RWPE1 (cell line): ENCODE data around the gene PARP1.

ENCODE experiments used
- CTCF ChIA-PET: fragments of 350-600 bp; sonication (Branson Sonifier 250); formaldehyde crosslinking; extraction: SDS; loops from one replicate; lab custom pipeline; 2021; lab: Yijun Ruan, JAX
- POLR2A ChIA-PET: fragments of 400-600 bp; formaldehyde crosslinking; extraction: SDS; loops from one replicate; lab custom pipeline; 2020; ENCODE audit warnings: antibody characterized with exemption; ENCODE audit not compliant: low non-redundant PET; lab: Yijun Ruan, JAX
- DNase-seq: peaks from one replicate; pipeline ENCODE4 v3.0.0; 2012; ENCODE audit warnings: low spot score
- H3K27ac ChIP-seq: fragments of 450-650 bp; 2 replicates; pipeline ENCODE4 v1.5.1; 2017
- CTCF ChIP-seq: fragments of 450-650 bp; conservative IDR thresholded peaks from 2 replicates; pipeline ENCODE4 v1.5.1; 2017; ENCODE audit warnings: low read depth, mild to moderate bottlenecking

The PARP1 gene

GRCh38 chr1:226329237-226329636 is 78.7 kb downstream of the PARP1 start:
- TF ChIP-seq CTCF, result no peak
- CTCF ChIA-PET, result interaction anchor here (0.6 kb wide), 1 partner anchor 689 kb away, joined by 3 read pairs; no protein-coding TSS in a partner anchor
- H3K27ac ChIP-seq, result no peak overlapping the region
- POLR2A ChIA-PET, result no interaction called here
- no peak for DNase-seq

- TF ChIP-seq CTCF, result no peak
- POLR2A ChIA-PET, result no interaction called here
- H3K27ac ChIP-seq, result no peak overlapping the region
- no peak for DNase-seq
- CTCF ChIA-PET, result interaction anchor here (0.5 to 0.6 kb wide), 2 partner anchors 9 to 187 kb away, joined by 3 to 5 read pairs; no protein-coding TSS in a partner anchor
These were observed 80.1 kb downstream of the PARP1 start for GRCh38 chr1:226327761-226328162.

- H3K27ac ChIP-seq, result peak overlapping the region; percentile 26; the same call in 1 of the 2 replicates
- DNase-seq, result peak; percentile 79
- ChIA-PET CTCF (no interaction called here), POLR2A (interaction anchor here (1.0 kb wide), 1 partner anchor 16 kb away, joined by 4 read pairs; the partner anchor contains the start of gene LIN9)
- TF ChIP-seq CTCF, result no peak
These were observed 82.7 kb downstream of the PARP1 start for GRCh38 chr1:226325178-226325577.

GRCh38 chr1:226324479-226324878 is 83.4 kb downstream of the PARP1 start:
- ChIA-PET CTCF (no interaction called here), POLR2A (no interaction called here)
- TF ChIP-seq CTCF, result no peak
- H3K27ac ChIP-seq, result no peak overlapping the region
- no peak for DNase-seq

GRCh38 chr1:226322986-226323385 is 84.9 kb downstream of the PARP1 start:
- H3K27ac ChIP-seq, result no peak overlapping the region
- peak; percentile 34 for DNase-seq
- TF ChIP-seq CTCF, result no peak
- POLR2A ChIA-PET, result interaction anchor here (1.2 kb wide), 1 partner anchor 14 kb away, joined by 5 read pairs; the partner anchor contains the start of gene LIN9
- CTCF ChIA-PET, result interaction anchor here (0.6 to 0.7 kb wide), 3 partner anchors 10 to 48 kb away, joined by 3 to 6 read pairs (median 3); no protein-coding TSS in a partner anchor

- ChIA-PET POLR2A (interaction anchor here (0.6 kb wide), 1 partner anchor 449 kb away, joined by 5 read pairs; no protein-coding TSS in a partner anchor), CTCF (interaction anchor here (0.8 kb wide), 1 partner anchor 12 kb away, joined by 3 read pairs; no protein-coding TSS in a partner anchor)
- DNase-seq, result no peak
- no peak for TF ChIP-seq CTCF
- no peak overlapping the region for H3K27ac ChIP-seq
These were observed 87.0 kb downstream of the PARP1 start for GRCh38 chr1:226320930-226321329.
